AG09319 (cell line): ENCODE results near the gene ITPKB.

Experiments used
- DNase-seq: peaks from one replicate; pipeline ENCODE4 v3.0.0-alpha.2; 2010; ENCODE audit warnings: low read depth; ENCODE audit errors: extremely low read depth
- TF ChIP-seq, protein P1 (sequence below): IDR thresholded peaks from 2 replicates; pipeline ENCODE4 v1.5.1; 2011; ENCODE audit warnings: low read depth, mild to moderate bottlenecking, inconsistent platforms, low read length, moderate library complexity

The ITPKB gene

GRCh38 chr1:226766565-226766964, 27.5 kb upstream of the ITPKB start:
- TF ChIP-seq, protein P1, sequence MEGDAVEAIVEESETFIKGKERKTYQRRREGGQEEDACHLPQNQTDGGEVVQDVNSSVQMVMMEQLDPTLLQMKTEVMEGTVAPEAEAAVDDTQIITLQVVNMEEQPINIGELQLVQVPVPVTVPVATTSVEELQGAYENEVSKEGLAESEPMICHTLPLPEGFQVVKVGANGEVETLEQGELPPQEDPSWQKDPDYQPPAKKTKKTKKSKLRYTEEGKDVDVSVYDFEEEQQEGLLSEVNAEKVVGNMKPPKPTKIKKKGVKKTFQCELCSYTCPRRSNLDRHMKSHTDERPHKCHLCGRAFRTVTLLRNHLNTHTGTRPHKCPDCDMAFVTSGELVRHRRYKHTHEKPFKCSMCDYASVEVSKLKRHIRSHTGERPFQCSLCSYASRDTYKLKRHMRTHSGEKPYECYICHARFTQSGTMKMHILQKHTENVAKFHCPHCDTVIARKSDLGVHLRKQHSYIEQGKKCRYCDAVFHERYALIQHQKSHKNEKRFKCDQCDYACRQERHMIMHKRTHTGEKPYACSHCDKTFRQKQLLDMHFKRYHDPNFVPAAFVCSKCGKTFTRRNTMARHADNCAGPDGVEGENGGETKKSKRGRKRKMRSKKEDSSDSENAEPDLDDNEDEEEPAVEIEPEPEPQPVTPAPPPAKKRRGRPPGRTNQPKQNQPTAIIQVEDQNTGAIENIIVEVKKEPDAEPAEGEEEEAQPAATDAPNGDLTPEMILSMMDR: no peak
- DNase-seq: no peak

GRCh38 chr1:226764533-226764932, 25.5 kb upstream of the ITPKB start:
- TF ChIP-seq, protein P1: no peak
- DNase-seq: no peak

- DNase-seq: no peak
- TF ChIP-seq, protein P1: no peak
Observed at GRCh38 chr1:226763905-226764264, 24.8 kb upstream of the ITPKB start.

GRCh38 chr1:226762988-226763904, 24.2 kb upstream of the ITPKB start:
- DNase-seq: no peak
- TF ChIP-seq, protein P1: no peak

- no peak for DNase-seq
- TF ChIP-seq, protein P1: no peak
Observed at GRCh38 chr1:226762055-226762454, 23.0 kb upstream of the ITPKB start.

DNA sequence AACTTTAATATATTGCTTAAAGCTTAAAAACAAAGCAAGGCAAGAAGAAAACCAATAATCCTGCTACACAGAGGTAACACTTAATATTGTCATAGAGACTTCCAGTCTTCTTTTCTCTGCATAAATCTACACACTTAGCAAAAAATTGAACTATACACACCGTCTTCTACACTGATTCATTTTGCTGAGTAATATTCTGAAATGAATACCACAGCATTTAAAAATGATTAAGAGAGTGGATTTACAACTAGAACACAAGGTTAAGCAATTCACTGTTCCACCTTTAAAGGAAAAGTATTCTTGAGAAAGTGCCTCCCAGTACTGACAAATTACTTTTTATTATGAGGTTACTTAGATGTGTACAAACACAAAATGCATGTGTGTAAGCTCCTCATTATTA, 22.2 kb upstream of the ITPKB start:
- no peak for DNase-seq
- TF ChIP-seq, protein P1: no peak

DNA sequence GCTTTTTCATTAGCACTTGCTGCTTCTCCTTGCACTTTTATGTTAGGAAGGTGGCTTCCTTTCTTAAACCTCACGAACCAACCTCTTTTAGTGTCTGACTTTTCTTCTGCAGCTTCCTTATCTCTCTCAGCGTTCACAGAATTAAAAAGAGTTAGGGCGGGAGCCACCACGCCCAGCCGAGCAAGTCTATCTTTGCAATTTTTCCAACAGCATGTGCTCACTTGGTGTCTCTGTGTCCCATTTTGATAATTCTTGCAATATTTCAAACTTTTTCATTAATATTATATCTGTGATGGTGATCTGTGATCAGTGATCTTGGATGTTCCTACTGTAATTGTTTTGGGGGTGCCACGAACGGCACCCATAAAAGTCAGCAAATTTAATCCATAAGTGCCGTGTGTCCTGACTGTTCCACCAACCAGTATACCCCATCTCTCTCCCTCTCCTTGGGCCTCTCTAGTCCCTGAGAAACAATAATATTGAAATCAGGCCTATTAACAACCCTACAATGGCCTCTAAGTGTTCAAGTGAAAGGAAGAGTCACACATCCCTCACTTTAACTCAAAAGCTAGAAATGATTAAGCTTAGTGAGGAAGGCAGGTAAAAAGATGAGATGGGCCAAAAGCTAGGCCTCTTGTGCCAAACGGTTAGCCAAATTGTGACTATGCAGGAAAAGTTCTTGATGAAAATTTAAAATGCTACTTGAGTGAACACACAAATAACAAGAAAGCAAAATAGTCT, 15.9 kb upstream of the ITPKB start:
- DNase-seq: no peak
- TF ChIP-seq, protein P1: no peak
